Measurements from ENCODE around the gene KATNAL2.
"Not testable (repeated sequence)": the region's sequence is repeated elsewhere in the genome, so short reads cannot be mapped to it uniquely, and the experiment has no call there.

GRCh38 chr18:47028738-47029137 is 111.3 kb downstream of the KATNAL2 start:
- TF ChIP-seq, protein P1, sequence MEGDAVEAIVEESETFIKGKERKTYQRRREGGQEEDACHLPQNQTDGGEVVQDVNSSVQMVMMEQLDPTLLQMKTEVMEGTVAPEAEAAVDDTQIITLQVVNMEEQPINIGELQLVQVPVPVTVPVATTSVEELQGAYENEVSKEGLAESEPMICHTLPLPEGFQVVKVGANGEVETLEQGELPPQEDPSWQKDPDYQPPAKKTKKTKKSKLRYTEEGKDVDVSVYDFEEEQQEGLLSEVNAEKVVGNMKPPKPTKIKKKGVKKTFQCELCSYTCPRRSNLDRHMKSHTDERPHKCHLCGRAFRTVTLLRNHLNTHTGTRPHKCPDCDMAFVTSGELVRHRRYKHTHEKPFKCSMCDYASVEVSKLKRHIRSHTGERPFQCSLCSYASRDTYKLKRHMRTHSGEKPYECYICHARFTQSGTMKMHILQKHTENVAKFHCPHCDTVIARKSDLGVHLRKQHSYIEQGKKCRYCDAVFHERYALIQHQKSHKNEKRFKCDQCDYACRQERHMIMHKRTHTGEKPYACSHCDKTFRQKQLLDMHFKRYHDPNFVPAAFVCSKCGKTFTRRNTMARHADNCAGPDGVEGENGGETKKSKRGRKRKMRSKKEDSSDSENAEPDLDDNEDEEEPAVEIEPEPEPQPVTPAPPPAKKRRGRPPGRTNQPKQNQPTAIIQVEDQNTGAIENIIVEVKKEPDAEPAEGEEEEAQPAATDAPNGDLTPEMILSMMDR (IDR thresholded peaks at IDR 0.05): not testable (repeated sequence)
- not testable (repeated sequence) for TF ChIP-seq POLR2A (IDR thresholded peaks at IDR 0.05)

Measured in heart left ventricle (tissue), 13 donors.